Calu3 (cell line): ENCODE data around the gene GMDS. TPM values are rescaled to one million over a fixed set of nuclear protein-coding genes. Genes with fewer than 3 reads are reported as not detected.

Experiments
- BruUV-seq: library from RNA; stranded (reverse); fragments of 400-500 nt; replicated peaks from 2 replicates; lab custom pipeline; 2021; lab: Mats Ljungman, UMichigan
- CTCF ChIA-PET: fragments of 300-600 bp; sonication (Branson Sonifier 250); formaldehyde crosslinking; loops from one replicate; lab custom pipeline; 2022; ENCODE audit warnings: antibody characterized with exemption; lab: Charles Lee
- DNase-seq: peaks from one replicate; pipeline ENCODE4 v3.0.0; 2022
- H3K27ac Mint-ChIP-seq: one replicate; pipeline ENCODE4 v1.8.0; 2022; ENCODE audit warnings: mixed read lengths; ENCODE audit not compliant: unreplicated experiment
- H3K27me3 Mint-ChIP-seq: one replicate; pipeline ENCODE4 v1.8.0; 2022; ENCODE audit warnings: mixed read lengths; ENCODE audit not compliant: unreplicated experiment
- H3K36me3 Mint-ChIP-seq: one replicate; pipeline ENCODE4 v1.8.0; 2022; ENCODE audit warnings: mild to moderate bottlenecking, moderate library complexity, mixed read lengths; ENCODE audit not compliant: insufficient read depth, unreplicated experiment
- H3K4me1 Mint-ChIP-seq: one replicate; pipeline ENCODE4 v1.8.0; 2022; ENCODE audit warnings: mild to moderate bottlenecking, low read depth, mixed read lengths; ENCODE audit not compliant: unreplicated experiment
- H3K4me3 Mint-ChIP-seq: one replicate; pipeline ENCODE4 v1.8.0; 2022; ENCODE audit warnings: mild to moderate bottlenecking, low read depth, moderate library complexity, mixed read lengths; ENCODE audit not compliant: unreplicated experiment
- H3K9me3 Mint-ChIP-seq: one replicate; pipeline ENCODE4 v1.8.0; 2022; ENCODE audit warnings: low read depth, mixed read lengths; ENCODE audit not compliant: unreplicated experiment
- CTCF ChIP-seq: fragments of 200-600 bp; IDR thresholded peaks from one replicate; pipeline ENCODE4 v1.8.0; 2022; ENCODE audit warnings: antibody characterized with exemption; ENCODE audit not compliant: unreplicated experiment
- intact Hi-C: fragments of 100-400 bp; cut with micrococcal nuclease; formaldehyde crosslinking; loops from one replicate; pipeline ENCODE4 v1.10.0; 2022; ENCODE audit not compliant: unreplicated experiment
- total RNA-seq: library from RNA; stranded (reverse); gene quantifications from 2 replicates; pipeline ENCODE4 v1.2.3, GENCODE V29; 2022

Gene GMDS
- total RNA-seq, 1 experiment from 2014 or later: 58.2 TPM

- no TSS peak for BruUV-seq
- H3K9me3 Mint-ChIP-seq: no peaks in the 10 kb centered on the region
- no peaks in the 10 kb centered on the region for H3K27me3 Mint-ChIP-seq
- TF ChIP-seq CTCF: no peak
- no peak for DNase-seq
- peaks cover 5% of the 10 kb centered on the region for H3K36me3 Mint-ChIP-seq
- CTCF ChIA-PET: no interaction called here
- intact Hi-C loops: loop anchor here (5.0 kb wide), 1 partner anchor 329 kb away; no protein-coding TSS in a partner anchor
- no peak overlapping the region for H3K4me3 Mint-ChIP-seq
- H3K27ac Mint-ChIP-seq: no peak overlapping the region
- peaks cover 47% of the 10 kb centered on the region for H3K4me1 Mint-ChIP-seq
These were observed 471.7 kb downstream of the GMDS start for GRCh38 chr6:1773700-1774099.

GRCh38 chr6:1770968-1771723, 474.3 kb downstream of the GMDS start:
- CTCF ChIA-PET: interaction anchor here (1.4 kb wide), 1 partner anchor 91 kb away, joined by 3 read pairs; no protein-coding TSS in a partner anchor
- Mint-ChIP-seq H3K27ac (peak overlapping the region; percentile 71), H3K4me1 (peaks cover 55% of the 10 kb centered on the region), H3K36me3 (peaks cover 5% of the 10 kb centered on the region), H3K27me3 (no peaks in the 10 kb centered on the region), H3K9me3 (no peaks in the 10 kb centered on the region), H3K4me3 (peak overlapping the region; percentile 49)
- no TSS peak for BruUV-seq
- TF ChIP-seq CTCF: no peak
- peak; percentile 44 for DNase-seq
- intact Hi-C loops: loop anchor here (2.0 to 5.0 kb wide), 2 partner anchors 46 to 331 kb away; no protein-coding TSS in a partner anchor

- intact Hi-C loops: loop anchor here (2.0 to 5.0 kb wide), 2 partner anchors 46 to 332 kb away; no protein-coding TSS in a partner anchor
- Mint-ChIP-seq H3K27ac (peak overlapping the region; percentile 71), H3K27me3 (no peaks in the 10 kb centered on the region), H3K4me1 (peaks cover 57% of the 10 kb centered on the region), H3K9me3 (no peaks in the 10 kb centered on the region), H3K4me3 (peak overlapping the region; percentile 49), H3K36me3 (peaks cover 5% of the 10 kb centered on the region)
- DNase-seq: peak; percentile 54
- no TSS peak for BruUV-seq
- CTCF ChIA-PET: interaction anchor here (1.4 kb wide), 1 partner anchor 91 kb away, joined by 3 read pairs; no protein-coding TSS in a partner anchor
- TF ChIP-seq CTCF: no peak
These were observed 475.0 kb downstream of the GMDS start for GRCh38 chr6:1770435-1770843.

- peak; percentile 29 for DNase-seq
- H3K4me3 Mint-ChIP-seq: no peak overlapping the region
- H3K4me1 Mint-ChIP-seq: peaks cover 57% of the 10 kb centered on the region
- H3K27ac Mint-ChIP-seq: peak overlapping the region; percentile 67
- no peaks in the 10 kb centered on the region for H3K9me3 Mint-ChIP-seq
- intact Hi-C loops: loop anchor here (10.0 kb wide), 1 partner anchor 147 kb away; no protein-coding TSS in a partner anchor
- CTCF ChIA-PET: interaction anchor here (0.5 to 1.6 kb wide), 2 partner anchors 35 to 45 kb away, joined by 3 read pairs; no protein-coding TSS in a partner anchor
- no peaks in the 10 kb centered on the region for H3K27me3 Mint-ChIP-seq
- peaks cover 5% of the 10 kb centered on the region for H3K36me3 Mint-ChIP-seq
- BruUV-seq: no TSS peak
- no peak for TF ChIP-seq CTCF
These were observed 477.7 kb downstream of the GMDS start for GRCh38 chr6:1767481-1768246.
